ENCODE data around the gene WSB1. TPM values are rescaled to one million over a fixed set of nuclear protein-coding genes. Genes with fewer than 3 reads are reported as not detected.
A peak's percentile ranks its signal among the peaks of the same experiment; 100 is the strongest.

The WSB1 gene
- total RNA-seq, 1 donor from 2014 or later = 125 TPM

DNA sequence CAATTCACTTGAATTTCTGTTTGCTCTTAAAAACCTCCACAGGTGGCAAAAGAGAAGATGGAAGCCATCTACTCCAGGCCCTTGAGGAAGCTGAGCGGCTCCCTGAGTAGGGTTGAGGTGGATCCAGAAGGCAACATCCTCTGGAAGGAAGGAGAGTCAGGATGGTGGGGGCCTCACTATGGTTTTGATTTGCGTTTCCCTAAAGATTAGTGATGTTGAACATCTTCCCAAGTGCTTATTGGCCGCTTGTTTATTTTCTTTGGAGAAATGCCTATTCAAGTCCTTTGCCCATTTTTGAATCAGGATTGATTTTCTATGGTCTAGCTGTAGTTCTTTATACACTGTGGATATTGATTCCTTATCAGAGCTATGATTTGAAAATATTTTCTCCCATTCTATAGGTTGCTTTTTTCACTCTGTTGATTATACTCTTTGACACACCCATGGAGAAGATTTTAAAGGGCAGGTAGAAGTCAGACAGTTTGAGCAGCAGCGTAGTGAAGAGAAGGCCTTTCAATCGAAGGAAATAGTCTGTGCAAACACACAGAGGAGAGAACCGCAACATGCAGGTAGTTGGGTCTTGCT is 58.6 kb downstream of the WSB1 start:
- POLR2A ChIA-PET = interaction anchor here (1.0 kb wide), 1 partner anchor 105 kb away, joined by 3 read pairs; no protein-coding TSS in a partner anchor

DNA sequence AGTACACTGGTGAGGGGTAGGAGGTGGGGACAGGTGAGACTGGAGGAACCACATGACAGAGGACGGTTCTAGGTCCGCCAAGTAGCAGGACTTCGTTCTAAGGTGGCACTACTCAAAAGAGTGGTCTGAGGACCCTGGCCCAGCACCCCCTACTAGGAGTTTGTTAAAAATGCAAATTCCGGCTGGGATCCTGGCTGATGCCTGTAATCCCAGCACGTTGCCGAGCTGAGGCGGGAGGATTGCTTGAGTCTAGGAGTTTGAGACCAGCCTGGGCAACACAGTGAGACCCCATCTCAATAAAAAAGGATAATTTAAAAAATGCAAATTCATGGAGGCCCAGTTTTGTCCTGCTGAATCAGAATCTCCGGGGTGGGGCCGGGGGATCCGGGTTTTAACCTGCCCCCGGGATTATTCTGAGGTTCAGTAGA is 59.1 kb downstream of the WSB1 start:
- Mint-ChIP-seq H3K4me3 (peak overlapping the region; percentile 89), H3K27me3 (no peaks in the 10 kb centered on the region), H3K27ac (peak overlapping the region; percentile 83), H3K36me3 (ENCODE audit: low read depth) (no peaks in the 10 kb centered on the region), H3K4me1 (peaks cover 27% of the 10 kb centered on the region), H3K9me3 (no peaks in the 10 kb centered on the region)
- TF ChIP-seq, protein P1, sequence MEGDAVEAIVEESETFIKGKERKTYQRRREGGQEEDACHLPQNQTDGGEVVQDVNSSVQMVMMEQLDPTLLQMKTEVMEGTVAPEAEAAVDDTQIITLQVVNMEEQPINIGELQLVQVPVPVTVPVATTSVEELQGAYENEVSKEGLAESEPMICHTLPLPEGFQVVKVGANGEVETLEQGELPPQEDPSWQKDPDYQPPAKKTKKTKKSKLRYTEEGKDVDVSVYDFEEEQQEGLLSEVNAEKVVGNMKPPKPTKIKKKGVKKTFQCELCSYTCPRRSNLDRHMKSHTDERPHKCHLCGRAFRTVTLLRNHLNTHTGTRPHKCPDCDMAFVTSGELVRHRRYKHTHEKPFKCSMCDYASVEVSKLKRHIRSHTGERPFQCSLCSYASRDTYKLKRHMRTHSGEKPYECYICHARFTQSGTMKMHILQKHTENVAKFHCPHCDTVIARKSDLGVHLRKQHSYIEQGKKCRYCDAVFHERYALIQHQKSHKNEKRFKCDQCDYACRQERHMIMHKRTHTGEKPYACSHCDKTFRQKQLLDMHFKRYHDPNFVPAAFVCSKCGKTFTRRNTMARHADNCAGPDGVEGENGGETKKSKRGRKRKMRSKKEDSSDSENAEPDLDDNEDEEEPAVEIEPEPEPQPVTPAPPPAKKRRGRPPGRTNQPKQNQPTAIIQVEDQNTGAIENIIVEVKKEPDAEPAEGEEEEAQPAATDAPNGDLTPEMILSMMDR (IDR thresholded peaks at IDR 0.05) = no peak
- ATAC-seq (ENCODE audit: low read depth) (no peak), DNase-seq (no peak)
- ChIA-PET POLR2A (interaction anchor here (1.0 kb wide), 1 partner anchor 105 kb away, joined by 3 read pairs; no protein-coding TSS in a partner anchor), CTCF (interaction anchor here (0.8 to 9.5 kb wide), 3 partner anchors 57 to 248 kb away, joined by 3 to 90 read pairs (median 3); no protein-coding TSS in a partner anchor)
- intact Hi-C loops (cut with micrococcal nuclease) = loop anchor here (1.0 to 2.0 kb wide), 5 partner anchors 28 to 298 kb away; partner anchors contain the start of gene KSR1

More for the DNA sequence above, 58.6 kb downstream of the WSB1 start:
- intact Hi-C loops (cut with micrococcal nuclease) = loop anchor here (1.0 to 2.0 kb wide), 5 partner anchors 29 to 299 kb away; partner anchors contain the start of gene KSR1
- TF ChIP-seq, protein P1 (IDR thresholded peaks at IDR 0.05) = no peak
- no peaks in the 10 kb centered on the region for H3K36me3 Mint-ChIP-seq (ENCODE audit: low read depth)
- CTCF ChIA-PET = interaction anchor here (0.8 to 9.5 kb wide), 4 partner anchors 56 to 248 kb away, joined by 3 to 90 read pairs (median 4); no protein-coding TSS in a partner anchor
- H3K4me1 Mint-ChIP-seq = peaks cover 31% of the 10 kb centered on the region
- peak overlapping the region; percentile 89 for H3K4me3 Mint-ChIP-seq
- H3K27me3 Mint-ChIP-seq = no peaks in the 10 kb centered on the region
- ATAC-seq (ENCODE audit: low read depth) = no peak
- DNase-seq = no peak
- no peaks in the 10 kb centered on the region for H3K9me3 Mint-ChIP-seq
- peak overlapping the region; percentile 51 for H3K27ac Mint-ChIP-seq

DNA sequence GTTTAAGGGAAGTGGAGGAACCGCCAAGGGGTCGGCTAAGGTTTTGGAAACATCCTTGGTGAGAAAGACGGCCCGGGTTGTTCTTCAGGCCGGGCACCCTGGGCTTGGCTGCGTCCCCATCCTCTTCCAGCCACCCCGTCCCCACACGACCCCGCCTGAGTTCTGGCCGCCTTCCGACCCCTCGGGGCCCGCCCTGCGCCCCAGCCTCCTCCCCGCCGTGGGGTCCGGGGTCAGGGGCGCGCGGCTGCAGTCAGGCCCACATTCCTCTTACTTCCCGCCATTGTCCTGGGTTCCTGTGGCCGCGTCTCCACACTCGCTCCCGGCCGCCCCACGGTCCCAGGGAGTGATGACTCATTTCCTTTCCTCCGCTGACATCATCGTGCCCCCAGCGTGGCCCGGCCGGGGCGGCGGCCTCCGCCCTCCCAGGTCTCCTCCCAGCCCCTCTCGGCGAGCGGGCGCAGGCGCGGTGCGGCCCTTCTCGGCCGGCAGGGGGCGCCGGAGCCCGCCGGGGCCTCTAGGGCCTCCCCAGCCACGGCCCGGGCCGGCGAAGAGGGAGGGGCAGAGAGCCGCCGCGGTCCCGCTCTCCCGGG is 59.6 kb downstream of the WSB1 start:
- H3K4me3 Mint-ChIP-seq = peak overlapping the region; percentile 89
- TF ChIP-seq, protein P1 (IDR thresholded peaks at IDR 0.05) = peak; percentile 50

DNA sequence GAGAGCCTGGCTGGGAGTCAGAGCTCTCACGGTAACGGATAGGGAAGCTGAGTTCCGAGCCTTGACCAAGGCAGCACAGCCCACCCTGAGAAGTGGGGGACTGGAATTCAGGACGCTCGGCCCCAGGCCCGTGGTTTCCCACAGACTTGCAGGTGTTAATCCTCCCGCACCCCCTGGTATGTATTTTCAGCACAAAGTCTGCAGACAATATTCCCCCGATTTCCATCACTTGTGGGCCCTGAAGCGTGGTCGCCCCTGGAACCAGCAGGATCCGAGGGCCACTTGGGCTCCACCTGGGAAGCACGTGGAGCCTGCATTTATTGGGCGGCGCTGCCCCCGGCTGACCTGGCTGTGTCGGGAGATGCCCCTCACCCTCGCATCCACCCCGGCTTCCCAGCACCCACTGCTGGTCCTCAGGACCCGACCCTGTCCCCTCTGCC is 60.2 kb downstream of the WSB1 start:
- H3K4me3 Mint-ChIP-seq = peak overlapping the region; percentile 89
- no peak for DNase-seq
- intact Hi-C loops (cut with micrococcal nuclease) = loop anchor here (1.0 kb wide), 1 partner anchor 118 kb away; no protein-coding TSS in a partner anchor
- H3K27me3 Mint-ChIP-seq = no peaks in the 10 kb centered on the region
- TF ChIP-seq, protein P1 (IDR thresholded peaks at IDR 0.05) = no peak
- no peaks in the 10 kb centered on the region for H3K36me3 Mint-ChIP-seq (ENCODE audit: low read depth)
- ChIA-PET CTCF (interaction anchor here (0.9 to 9.5 kb wide), 8 partner anchors 26 to 247 kb away, joined by 3 to 90 read pairs (median 3); no protein-coding TSS in a partner anchor), POLR2A (interaction anchor here (0.8 to 1.0 kb wide), 2 partner anchors 137 to 246 kb away, joined by 3 read pairs; no protein-coding TSS in a partner anchor)
- H3K27ac Mint-ChIP-seq = peak overlapping the region; percentile 50
- peaks cover 20% of the 10 kb centered on the region for H3K4me1 Mint-ChIP-seq
- ATAC-seq (ENCODE audit: low read depth) = no peak
- no peaks in the 10 kb centered on the region for H3K9me3 Mint-ChIP-seq

More for the DNA sequence above, 59.6 kb downstream of the WSB1 start:
- DNase-seq (peak; percentile 90), ATAC-seq (ENCODE audit: low read depth) (peak; percentile 87)
- Mint-ChIP-seq H3K27me3 (no peaks in the 10 kb centered on the region), H3K4me1 (peaks cover 22% of the 10 kb centered on the region), H3K27ac (peak overlapping the region; percentile 83), H3K36me3 (ENCODE audit: low read depth) (no peaks in the 10 kb centered on the region), H3K9me3 (no peaks in the 10 kb centered on the region)
- intact Hi-C loops (cut with micrococcal nuclease) = loop anchor here (1.0 to 2.0 kb wide), 6 partner anchors 28 to 298 kb away; partner anchors contain the start of gene KSR1
- ChIA-PET POLR2A (interaction anchor here (1.0 kb wide), 1 partner anchor 246 kb away, joined by 3 read pairs; no protein-coding TSS in a partner anchor), CTCF (interaction anchor here (0.9 to 9.5 kb wide), 7 partner anchors 25 to 247 kb away, joined by 3 to 90 read pairs (median 3); no protein-coding TSS in a partner anchor)

Measured in activated B cell treated with CpG ODN at 0.5 μM for 24 hours (primary cell).